HG02970 (cell line): ENCODE measurements around the gene TRIM44.
"Not testable (repeated sequence)": the region's sequence is repeated elsewhere in the genome, so short reads cannot be mapped to it uniquely, and the experiment has no call there.

Source experiments
- ATAC-seq: cut with Tn5 transposase; IDR thresholded peaks from one replicate; pipeline ENCODE4 v1.9.1; 2021; ENCODE audit warnings: mild to moderate bottlenecking, moderate library complexity, moderate number of reproducible peaks; ENCODE audit not compliant: unreplicated experiment, low FRiP score

Gene TRIM44

DNA sequence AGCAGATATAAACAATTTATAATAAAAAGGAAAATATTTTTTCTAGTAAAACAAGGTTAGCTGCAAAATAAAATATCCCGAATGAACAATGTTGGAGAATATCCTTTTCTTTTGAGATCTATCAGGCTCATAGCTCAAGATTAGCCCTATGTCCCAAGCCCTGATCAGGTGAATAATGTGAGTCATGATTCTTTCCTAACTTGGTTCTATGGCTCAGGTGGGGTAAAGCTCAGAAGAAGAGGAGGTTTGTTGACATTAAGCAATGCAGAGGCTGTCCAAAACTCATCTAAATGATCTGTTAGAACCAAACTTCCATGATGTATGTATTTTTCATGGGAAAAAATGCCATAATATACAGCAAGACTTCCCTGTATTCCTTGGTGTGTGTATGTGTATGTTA, 86.1 kb downstream of the TRIM44 start:
- no peak for ATAC-seq

DNA sequence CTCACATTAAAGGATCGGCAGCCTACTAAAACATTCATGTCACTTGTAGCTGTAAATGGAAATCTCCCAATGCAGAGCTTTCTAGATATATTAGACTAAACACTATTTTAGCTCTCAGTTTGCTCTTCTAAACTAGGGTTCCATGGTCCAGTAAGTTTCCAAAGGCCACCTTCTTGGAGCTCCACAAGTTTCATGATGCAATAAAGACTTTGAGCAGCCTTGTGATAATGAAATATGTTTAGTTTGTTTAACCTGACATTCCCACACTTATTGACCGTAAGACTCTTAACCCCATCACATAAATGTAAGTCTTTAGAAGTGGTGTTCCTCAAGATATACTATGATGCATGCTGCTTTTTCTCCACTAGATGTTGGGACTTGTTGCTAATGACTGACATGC, 87.7 kb downstream of the TRIM44 start:
- no peak for ATAC-seq

DNA sequence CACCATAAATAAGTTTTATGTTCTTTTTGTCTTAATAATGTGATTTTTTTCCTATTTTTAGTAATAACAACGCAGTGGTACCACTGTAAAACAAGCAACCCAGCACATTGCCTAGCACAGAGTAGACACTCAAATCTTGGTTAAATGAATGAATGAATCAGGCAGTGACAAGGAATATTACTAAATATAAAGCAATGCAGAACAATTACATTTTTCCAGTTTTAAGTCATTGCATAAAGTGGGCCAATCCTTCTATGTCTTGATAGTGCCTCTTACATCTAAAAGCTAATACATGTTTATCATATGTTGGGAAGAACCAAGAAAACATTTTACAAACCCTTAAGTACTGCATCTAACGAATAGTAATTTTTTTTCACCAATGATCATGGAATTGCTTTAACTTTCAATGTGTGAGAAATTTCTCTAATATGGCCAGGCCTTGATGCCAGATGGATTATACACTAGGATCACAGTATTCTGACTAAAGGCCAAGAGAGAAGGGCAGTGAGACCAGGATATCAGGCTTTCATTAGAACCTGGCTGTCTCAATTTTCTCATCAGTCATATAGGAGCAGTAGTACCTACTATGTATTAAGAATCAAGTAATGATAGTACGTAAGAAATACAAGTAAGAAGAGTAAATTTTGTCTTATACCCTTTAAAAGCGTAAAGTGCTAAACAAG, 88.5 kb downstream of the TRIM44 start:
- no peak for ATAC-seq

DNA sequence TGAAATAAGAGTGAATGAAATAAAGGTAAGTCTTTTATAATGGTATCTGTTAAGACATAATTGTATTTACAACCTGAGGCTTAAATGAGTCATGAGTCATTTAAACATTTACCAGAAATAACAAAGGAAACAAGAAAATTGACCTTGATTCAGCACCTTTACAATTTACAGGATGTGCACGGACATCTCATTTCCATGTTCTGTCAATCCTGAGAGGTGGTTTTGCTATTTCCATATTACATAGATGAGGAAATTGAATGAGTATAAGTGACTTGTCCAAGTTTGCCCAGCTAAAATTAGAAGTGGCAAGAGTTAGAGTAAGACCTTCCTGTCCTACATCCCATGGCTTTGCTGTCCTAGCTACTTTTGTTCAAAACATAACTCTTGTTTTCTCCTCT, 89.1 kb downstream of the TRIM44 start:
- ATAC-seq = no peak

DNA sequence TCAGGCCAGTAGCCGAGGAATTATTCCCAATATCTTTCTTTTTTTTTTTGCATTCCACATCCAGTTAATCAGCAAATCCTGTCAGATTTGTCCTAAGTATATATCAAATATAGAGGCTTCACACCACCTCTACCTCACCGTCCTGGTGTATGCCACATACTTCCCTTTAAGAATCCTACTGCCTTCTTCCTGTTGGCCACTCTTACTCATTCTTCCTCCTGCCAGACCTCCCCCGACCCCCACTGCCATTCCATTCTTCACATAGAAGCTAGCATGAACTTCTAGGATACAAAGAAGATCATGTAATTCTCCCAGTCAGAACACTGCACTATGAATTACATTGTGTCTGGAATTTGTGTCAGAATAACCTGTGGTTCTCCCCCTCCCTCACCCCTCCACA, 89.5 kb downstream of the TRIM44 start:
- ATAC-seq = no peak

DNA sequence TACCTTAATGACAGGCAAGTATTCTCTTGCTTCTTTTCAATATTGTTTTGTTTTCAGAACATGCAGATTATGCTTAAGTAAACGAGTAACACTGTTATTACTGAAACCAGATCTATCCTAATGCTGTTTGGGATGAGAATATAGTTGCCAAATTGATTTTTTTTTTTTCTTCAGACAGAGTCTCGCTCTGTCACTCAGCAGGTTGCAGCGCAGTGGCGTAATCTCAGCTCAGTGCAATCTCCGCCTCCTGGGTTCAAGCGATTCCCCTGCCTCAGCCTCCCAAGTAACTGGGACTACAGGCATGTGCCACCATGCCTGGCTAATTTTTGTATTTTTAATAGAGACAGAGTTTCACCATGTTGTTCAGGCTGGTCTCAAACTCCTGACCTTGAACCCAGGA, 91.0 kb downstream of the TRIM44 start:
- not testable (repeated sequence) for ATAC-seq

DNA sequence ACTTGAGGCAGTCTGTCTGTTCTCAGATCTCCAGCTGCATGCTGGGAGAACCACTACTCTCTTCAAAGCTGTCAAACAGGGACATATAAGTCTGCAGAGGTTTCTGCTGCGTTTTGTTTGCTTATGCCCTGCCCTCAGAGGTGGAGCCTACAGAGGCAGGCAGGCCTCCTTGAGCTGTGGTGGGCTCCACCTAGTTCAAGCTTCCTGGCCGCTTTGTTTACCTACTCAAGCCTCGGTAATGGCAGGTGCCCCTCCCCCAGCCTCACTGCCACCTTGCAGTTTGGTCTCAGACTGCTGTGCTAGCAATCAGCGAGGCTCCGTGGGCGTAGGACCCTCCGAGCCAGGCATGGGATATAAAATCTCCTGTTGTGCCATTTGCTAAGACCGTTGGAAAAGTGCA, 97.4 kb downstream of the TRIM44 start:
- ATAC-seq = not testable (repeated sequence)

DNA sequence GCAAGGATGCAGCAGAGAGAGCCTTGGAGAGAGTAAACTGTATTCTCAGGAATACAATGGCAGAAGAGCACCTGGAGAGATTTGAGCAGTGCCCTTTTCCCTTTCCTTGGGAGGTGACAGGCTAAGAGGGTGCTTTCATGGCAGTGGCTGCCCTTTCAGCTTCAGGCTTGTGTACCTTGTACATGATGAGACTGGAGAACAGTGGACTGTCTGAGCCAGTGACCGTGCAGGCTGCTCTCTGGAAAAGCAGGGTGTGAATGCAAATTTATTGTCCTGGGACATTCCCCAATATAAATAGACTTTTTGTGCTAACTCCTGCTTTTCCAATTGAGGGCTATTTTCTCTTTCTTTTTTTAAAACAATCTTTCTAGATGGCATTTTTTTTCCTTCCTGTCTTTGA, 99.3 kb downstream of the TRIM44 start:
- ATAC-seq = no peak

DNA sequence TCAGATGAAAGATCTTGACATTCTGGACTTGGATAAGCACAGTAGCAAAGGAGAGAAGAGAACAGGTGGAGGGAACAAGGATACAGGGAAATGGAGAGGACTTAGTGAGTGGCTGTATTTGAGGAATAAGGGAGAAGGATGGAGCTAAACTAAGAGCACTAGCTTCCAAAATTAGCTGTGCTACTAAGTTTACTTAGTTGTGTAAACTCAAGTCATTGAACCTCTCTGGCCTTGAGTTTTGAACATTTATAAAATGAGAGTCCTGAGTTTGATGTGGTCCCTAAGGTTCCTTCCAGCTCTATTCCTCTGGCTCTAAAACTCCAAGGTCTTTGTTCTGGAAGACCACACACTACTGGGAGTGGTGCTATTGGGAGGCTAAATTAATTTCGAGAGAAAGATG, 100.7 kb downstream of the TRIM44 start:
- ATAC-seq = no peak

DNA sequence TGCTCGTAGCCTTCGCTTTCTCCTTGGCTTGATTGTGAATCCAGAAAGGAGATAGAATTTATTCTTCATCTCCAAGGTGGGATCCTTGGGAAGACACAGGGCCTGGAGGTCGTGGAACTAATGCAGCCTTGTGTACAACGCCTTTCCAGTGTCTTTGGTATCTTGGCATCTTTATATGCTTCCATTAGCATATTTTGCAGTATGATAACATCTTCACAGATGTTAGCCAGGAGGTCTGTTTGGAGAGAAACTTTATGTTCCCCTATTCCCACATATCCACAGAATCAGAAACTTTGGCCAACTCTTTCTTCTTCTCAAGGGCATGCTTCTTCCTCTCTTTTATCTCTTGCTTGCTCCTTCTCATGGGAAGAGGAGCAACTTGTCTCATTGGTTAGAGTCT, 101.2 kb downstream of the TRIM44 start:
- no peak for ATAC-seq

DNA sequence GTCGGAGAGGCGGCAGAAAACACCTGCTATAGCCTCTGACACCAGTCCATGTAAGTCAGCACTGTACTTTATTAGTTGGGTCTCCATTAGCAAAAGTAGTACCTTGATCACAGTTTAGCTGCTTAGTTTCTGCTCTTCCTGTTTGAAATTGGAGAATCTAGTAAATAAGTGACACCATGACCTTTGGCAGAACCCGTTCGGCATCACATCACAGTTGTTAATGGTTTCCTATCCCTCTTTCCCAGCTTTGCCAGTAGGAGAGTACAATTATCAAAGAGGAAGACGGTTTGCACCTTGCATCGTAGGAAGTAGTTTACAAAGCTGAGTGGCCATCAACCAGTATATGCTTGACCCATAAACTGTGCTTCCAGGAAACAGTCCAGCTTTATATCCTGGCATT, 101.8 kb downstream of the TRIM44 start:
- ATAC-seq = no peak

DNA sequence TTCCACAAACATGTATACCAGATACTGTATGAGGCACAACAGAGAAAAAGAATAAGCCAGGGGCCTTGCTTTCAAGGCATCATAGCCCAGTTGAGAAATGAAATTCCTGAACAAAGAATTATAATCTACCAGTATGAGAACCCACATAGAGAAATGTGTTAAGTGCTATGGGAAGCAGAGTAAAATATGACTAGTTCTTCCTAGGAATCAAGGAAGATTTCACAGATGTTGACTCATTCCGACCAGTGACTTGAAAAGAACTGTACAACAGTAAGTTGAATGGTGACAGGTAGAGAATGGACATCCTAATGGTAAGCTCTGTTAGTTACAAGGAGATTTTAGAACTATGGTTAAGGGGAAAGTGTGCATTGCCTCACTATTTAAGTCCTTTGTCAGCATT, 102.6 kb downstream of the TRIM44 start:
- ATAC-seq = no peak

DNA sequence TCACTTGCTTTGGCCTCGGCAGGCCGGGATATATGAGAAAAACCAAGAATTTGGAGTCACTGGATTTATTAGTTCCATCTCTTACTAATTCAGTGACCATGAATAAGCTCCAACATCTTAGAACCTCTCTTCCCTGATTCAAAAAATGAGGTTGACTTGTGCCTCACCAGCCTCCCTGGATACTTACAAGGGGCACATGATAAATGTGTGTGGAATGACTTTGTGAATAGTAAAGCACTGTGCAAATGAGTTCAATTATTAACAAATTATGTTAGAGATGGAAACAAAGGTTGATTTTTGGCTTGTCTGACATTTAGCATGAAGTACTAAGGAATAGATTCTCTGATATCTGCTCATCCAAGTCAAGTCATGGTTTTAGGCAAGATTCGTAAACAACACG, 104.1 kb downstream of the TRIM44 start:
- ATAC-seq = no peak

DNA sequence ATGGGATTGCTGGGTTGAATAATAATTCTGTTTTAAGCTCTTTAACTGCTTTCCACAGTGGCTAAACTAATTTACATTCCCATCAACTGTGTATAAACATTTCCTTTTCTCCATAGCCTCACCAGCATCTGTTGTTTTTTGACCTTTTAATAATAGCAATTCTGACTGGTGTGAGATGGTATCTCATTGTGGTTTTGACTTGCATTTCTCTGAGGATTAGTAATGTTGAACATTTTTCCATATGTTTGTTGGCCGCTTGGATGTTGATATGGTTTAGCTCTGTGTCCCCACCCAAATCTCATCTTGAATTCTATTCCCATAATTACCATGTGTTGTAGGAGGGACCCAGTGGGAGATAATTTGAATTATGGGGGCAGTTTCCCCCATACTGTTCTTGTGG, 107.8 kb downstream of the TRIM44 start:
- not testable (repeated sequence) for ATAC-seq

DNA sequence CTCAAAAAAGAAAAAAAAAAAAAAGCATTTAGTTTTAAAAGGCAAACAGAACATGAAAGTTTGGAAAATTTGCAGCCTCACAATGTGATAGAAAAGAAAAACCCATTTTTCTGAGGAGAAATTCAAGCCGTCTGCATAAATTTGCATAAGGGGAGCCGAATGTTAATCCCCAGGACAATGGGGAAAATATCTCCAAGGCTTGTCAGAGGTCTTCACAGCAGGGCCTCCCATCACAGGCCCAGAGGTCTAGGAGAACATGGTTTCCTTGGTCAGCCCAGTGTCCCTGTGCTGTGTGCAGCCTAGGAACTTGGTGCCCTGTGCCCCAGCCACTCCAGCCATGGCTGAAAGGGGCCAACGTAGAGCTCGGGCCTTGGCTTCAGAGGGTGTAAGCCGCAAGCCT, 109.1 kb downstream of the TRIM44 start:
- no peak for ATAC-seq

DNA sequence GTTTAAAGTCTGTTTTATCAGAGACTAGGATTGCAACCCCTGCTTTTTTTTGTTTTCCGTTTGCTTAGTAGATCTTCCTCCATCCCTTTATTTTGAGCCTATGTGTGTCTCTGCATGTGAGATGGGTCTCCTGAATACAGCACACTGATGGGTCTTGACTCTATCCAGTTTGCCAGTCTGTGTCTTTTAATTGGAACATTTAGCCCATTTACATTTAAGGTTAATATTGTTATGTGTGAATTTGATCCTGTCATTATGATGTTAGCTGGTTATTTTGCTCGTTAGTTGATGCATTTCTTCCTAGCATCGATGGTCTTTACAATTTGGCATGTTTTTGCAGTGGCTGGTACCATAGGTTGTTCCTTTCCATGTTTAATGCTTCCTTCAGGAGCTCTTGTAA, 114.7 kb downstream of the TRIM44 start:
- ATAC-seq = not testable (repeated sequence)

DNA sequence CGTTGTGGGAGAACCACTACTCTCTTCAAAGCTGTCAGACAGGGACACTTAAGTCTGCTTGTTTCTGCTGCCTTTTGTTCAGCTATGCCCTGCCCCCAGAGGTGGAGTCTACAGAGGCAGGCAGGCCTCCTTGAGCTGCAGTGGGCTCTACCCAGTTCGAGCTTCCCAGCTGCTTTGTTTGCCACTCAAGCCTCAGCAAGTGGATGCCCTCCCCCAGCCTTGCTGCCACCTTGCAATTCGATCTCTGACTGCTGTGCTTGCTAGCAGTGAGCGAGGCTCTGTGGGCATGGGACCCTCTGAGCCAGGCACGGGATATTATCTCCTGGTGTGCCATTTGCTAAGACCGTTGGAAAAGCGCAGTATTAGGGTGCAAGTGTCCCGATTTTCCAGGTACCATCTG, 116.4 kb downstream of the TRIM44 start:
- not testable (repeated sequence) for ATAC-seq

DNA sequence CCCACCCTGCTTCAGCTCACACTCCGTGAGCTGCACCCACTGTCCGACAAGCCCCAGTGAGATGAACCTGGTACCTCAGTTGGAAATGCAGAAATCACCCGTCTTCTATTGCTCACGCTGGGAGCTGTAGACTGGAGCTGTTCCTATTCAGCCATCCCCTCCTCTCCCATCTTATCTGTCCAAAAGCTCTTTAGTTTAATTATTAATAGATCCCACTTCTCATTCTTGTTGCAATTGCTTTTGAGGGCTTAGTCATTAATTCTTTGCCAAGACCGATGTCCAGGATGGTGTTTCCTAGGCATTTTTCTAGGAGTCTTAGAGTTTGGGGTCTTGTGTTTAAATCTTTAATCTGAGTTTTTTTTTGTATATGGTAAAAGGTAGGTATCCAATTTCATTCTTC, 116.8 kb downstream of the TRIM44 start:
- ATAC-seq = no peak

DNA sequence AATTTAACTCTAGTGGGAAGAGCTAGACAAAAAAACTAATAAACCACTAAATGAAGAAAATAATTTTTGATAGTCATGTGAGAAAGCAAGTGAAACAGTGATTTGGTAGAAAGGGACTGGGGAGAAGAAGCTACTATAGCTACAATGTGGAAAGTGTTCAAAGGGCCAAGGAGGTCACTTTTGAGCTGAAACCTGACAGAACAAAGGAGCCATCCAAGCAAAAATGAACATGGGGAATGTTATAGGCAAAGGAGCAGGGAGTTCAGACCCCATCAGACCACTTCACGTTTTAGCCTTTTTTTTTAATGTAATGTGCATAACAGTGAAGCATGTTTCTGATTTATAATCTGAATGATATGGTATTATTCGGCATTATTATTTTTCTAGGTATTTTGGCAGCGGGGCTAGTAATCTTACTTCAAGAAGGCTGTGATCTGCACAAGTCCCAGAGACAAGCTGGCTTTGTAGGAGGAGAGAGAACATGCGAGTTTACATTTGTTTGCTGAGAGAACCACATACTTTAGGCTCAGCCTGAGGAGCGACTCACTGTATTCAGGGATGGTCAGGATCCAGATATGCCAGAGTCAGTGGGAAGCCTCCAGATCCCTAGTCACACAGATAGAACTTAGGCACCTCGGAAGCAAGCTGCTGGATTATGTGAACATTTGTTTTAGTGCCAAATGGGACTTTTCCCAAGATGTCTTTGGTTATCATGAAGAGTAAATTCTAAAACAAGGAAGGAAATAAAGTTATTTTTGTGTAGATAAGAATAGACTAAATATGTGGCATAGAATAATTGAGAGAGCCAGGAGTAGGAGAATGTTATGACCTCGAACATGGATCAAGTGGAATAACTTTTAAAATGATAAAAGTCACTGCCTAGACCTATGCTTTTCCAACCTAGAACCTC, 118.6 kb downstream of the TRIM44 start:
- no peak for ATAC-seq

DNA sequence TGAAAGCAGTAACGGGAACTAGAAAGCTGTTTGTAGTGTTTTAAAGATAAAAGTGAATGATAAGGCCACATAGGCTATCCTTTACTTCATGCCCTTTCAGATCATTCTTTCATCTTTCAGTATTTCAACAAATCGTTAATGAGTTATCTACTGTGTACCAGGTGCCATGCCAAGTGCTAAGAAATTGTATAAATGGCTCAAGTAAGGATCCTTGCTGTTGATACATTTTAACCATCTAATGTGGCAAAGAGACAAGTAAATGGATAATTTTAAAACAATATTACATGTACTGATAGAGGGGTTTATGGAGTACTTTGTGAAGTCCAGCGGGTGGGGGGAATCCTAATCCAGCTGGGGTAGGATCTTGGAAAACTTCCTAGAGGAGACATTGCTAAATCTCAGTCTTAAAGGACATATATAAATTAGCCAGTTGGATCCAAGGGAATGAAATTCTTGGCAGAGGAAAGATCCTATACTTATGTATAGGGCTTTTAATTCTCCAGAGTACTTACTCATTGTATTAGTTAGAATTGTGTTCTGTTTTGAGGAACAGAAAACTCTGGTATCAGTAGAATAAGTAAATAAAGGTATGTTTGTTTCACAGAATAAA, 119.4 kb downstream of the TRIM44 start:
- no peak for ATAC-seq

DNA sequence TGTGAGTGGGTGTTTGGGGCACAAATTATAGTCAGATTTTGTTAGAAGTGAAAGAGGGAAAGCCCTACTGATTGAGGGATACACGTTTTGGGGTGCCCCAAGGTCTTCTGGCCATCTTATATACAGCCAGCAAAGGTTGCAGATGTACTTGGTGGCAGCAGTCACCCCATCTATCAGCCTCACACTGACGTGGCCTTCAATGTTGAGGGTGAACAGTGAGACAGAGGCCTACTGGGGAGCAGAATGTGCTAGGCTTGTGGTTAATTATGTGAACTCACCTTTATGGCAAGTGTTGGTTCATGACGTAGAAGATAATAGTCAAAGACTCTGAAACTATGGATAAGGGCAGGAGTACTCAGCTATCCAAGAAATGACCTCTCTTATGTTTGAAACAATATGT, 121.2 kb downstream of the TRIM44 start:
- ATAC-seq = no peak

DNA sequence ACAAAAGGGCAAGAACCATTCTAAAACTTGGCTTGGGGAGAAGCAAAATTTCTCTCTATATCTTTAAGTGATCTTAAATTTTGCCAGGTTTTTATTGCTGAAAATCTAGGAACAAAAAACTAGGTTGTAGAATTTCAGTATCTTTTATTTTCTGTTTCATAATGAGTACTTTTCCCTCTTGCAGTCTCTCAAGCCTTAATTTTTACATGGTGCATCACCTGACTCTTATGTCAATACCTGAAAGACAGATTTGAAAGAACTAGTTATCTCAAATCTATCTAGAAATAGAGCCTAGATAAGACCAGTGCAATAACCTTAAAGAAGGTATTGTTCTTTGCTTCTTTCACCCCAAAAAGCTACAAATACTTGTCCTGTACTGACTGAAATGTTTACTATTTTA, 122.1 kb downstream of the TRIM44 start:
- no peak for ATAC-seq
